ENCODE measurements around the gene SLC5A12. TPM values are rescaled to one million over a fixed set of nuclear protein-coding genes. Genes with fewer than 3 reads are reported as not detected.

Gene SLC5A12
- total RNA-seq, 4 donors from 2014 or later = not detected

- Histone ChIP-seq H3K9me3 (no peaks in the 10 kb centered on the region), H3K27ac (no peak overlapping the region), H3K4me1 (no peaks in the 10 kb centered on the region), H3K4me3 (no peak overlapping the region), H3K36me3 (no peaks in the 10 kb centered on the region), H3K27me3 (no peaks in the 10 kb centered on the region)
- no peak for ATAC-seq
- WGBS, 2 donors (ENCODE audit: low coverage in 1 of 2) = 20 to 45% methylated on average over 1 of the region's 1 CpG
- TF ChIP-seq POLR2A (IDR thresholded peaks at IDR 0.05) = no peak
- TF ChIP-seq EP300 (IDR thresholded peaks at IDR 0.05) = no peak
- TF ChIP-seq POLR2AphosphoS5 (IDR thresholded peaks at IDR 0.05) = no peak
- TF ChIP-seq CTCF (IDR thresholded peaks at IDR 0.05) = no peak
Measured at GRCh38 chr11:26715133-26715532, 6.7 kb downstream of the SLC5A12 start.

GRCh38 chr11:26712497-26712896 is 9.4 kb downstream of the SLC5A12 start:
- no peak for ATAC-seq
- Histone ChIP-seq H3K9me3 (no peaks in the 10 kb centered on the region), H3K36me3 (no peaks in the 10 kb centered on the region), H3K27me3 (no peaks in the 10 kb centered on the region), H3K4me3 (no peak overlapping the region), H3K27ac (no peak overlapping the region), H3K4me1 (peaks cover 0 to 17% (median 0%) of the 10 kb centered on the region in 3 donors)
- TF ChIP-seq EP300 (IDR thresholded peaks at IDR 0.05) = no peak
- no peak for TF ChIP-seq POLR2AphosphoS5 (IDR thresholded peaks at IDR 0.05)
- no peak for TF ChIP-seq CTCF (IDR thresholded peaks at IDR 0.05)
- no peak for TF ChIP-seq POLR2A (IDR thresholded peaks at IDR 0.05)
- WGBS, 2 donors (ENCODE audit: low coverage in 1 of 2) = 56 to 64% methylated on average over 5 of the region's 5 CpGs

GRCh38 chr11:26710489-26710888 is 11.4 kb downstream of the SLC5A12 start:
- no peak overlapping the region for H3K27ac ChIP-seq
- no peaks in the 10 kb centered on the region for H3K36me3 ChIP-seq
- 91 to 94% methylated on average over 2 of the region's 2 CpGs for WGBS, 2 donors (ENCODE audit: low coverage in 1 of 2)
- no peak for TF ChIP-seq CTCF (IDR thresholded peaks at IDR 0.05)
- TF ChIP-seq POLR2A (IDR thresholded peaks at IDR 0.05) = no peak
- TF ChIP-seq EP300 (IDR thresholded peaks at IDR 0.05) = no peak
- no peak for TF ChIP-seq POLR2AphosphoS5 (IDR thresholded peaks at IDR 0.05)
- no peaks in the 10 kb centered on the region for H3K27me3 ChIP-seq
- H3K4me3 ChIP-seq = no peak overlapping the region
- ATAC-seq = no peak
- H3K9me3 ChIP-seq = no peaks in the 10 kb centered on the region
- peaks cover 0 to 25% (median 0%) of the 10 kb centered on the region in 3 donors for H3K4me1 ChIP-seq

- no peaks in the 10 kb centered on the region for H3K27me3 ChIP-seq
- H3K36me3 ChIP-seq = no peaks in the 10 kb centered on the region
- WGBS, 2 donors (ENCODE audit: low coverage in 1 of 2) = 8 to 29% methylated on average over 2 of the region's 2 CpGs
- no peak overlapping the region for H3K4me3 ChIP-seq
- H3K9me3 ChIP-seq = no peaks in the 10 kb centered on the region
- ATAC-seq = no peak
- peaks cover 0 to 38% (median 0%) of the 10 kb centered on the region in 3 donors for H3K4me1 ChIP-seq
- H3K27ac ChIP-seq = peak overlapping the region; percentile 18 to 61 (median 36)
- TF ChIP-seq POLR2AphosphoS5 (IDR thresholded peaks at IDR 0.05) = no peak
- no peak for TF ChIP-seq CTCF (IDR thresholded peaks at IDR 0.05)
- TF ChIP-seq EP300 (IDR thresholded peaks at IDR 0.05) = no peak
- no peak for TF ChIP-seq POLR2A (IDR thresholded peaks at IDR 0.05)
Measured at GRCh38 chr11:26708736-26709456, 13.0 kb downstream of the SLC5A12 start.

GRCh38 chr11:26706181-26706580 is 15.7 kb downstream of the SLC5A12 start:
- Histone ChIP-seq H3K27ac (peak overlapping the region in 1 of 4 donors; percentile 11), H3K9me3 (no peaks in the 10 kb centered on the region), H3K4me1 (peaks cover 0 to 56% (median 0%) of the 10 kb centered on the region in 3 donors), H3K27me3 (no peaks in the 10 kb centered on the region), H3K36me3 (no peaks in the 10 kb centered on the region), H3K4me3 (no peak overlapping the region)
- TF ChIP-seq POLR2A (IDR thresholded peaks at IDR 0.05) (no peak), POLR2AphosphoS5 (IDR thresholded peaks at IDR 0.05) (no peak), EP300 (IDR thresholded peaks at IDR 0.05) (no peak), CTCF (IDR thresholded peaks at IDR 0.05) (no peak)
- WGBS, 2 donors (ENCODE audit: low coverage in 1 of 2) = 54 to 71% methylated on average over 1 of the region's 1 CpG
- no peak for ATAC-seq

Data from gastroesophageal sphincter (tissue), 4 donors.